Measurements from ENCODE around the gene CNGA3.

CNGA3 gene

GRCh38 chr2:98382739-98383138 is 36.5 kb downstream of the CNGA3 start:
- no peaks in the 10 kb centered on the region for H3K36me3 Mint-ChIP-seq (ENCODE audit: insufficient read depth)
- no peak overlapping the region for H3K4me3 Mint-ChIP-seq
- H3K27me3 Mint-ChIP-seq, result peaks cover 43% of the 10 kb centered on the region
- peaks cover 4% of the 10 kb centered on the region for H3K4me1 Mint-ChIP-seq
- ATAC-seq (replicated peaks; ENCODE audit: extremely low read depth, poor library complexity, severe bottlenecking) (no peak), DNase-seq (ENCODE audit: low spot score in 2 of 2) (no peak)
- no peak overlapping the region for H3K27ac Mint-ChIP-seq (ENCODE audit: low read depth)
- H3K9me3 Mint-ChIP-seq, result no peaks in the 10 kb centered on the region

GRCh38 chr2:98383166-98383565 is 36.9 kb downstream of the CNGA3 start:
- Mint-ChIP-seq H3K4me1 (peaks cover 4% of the 10 kb centered on the region), H3K27me3 (peaks cover 39% of the 10 kb centered on the region), H3K27ac (ENCODE audit: low read depth) (no peak overlapping the region), H3K9me3 (no peaks in the 10 kb centered on the region), H3K36me3 (ENCODE audit: insufficient read depth) (no peaks in the 10 kb centered on the region), H3K4me3 (no peak overlapping the region)
- no peak for ATAC-seq (replicated peaks; ENCODE audit: extremely low read depth, poor library complexity, severe bottlenecking)
- DNase-seq (ENCODE audit: low spot score in 2 of 2), result no peak

GRCh38 chr2:98385050-98385699 is 38.9 kb downstream of the CNGA3 start:
- H3K27me3 Mint-ChIP-seq, result peaks cover 32% of the 10 kb centered on the region
- no peaks in the 10 kb centered on the region for H3K9me3 Mint-ChIP-seq
- no peak overlapping the region for H3K4me3 Mint-ChIP-seq
- no peak for ATAC-seq (replicated peaks; ENCODE audit: extremely low read depth, poor library complexity, severe bottlenecking)
- peaks cover 4% of the 10 kb centered on the region for H3K4me1 Mint-ChIP-seq
- no peaks in the 10 kb centered on the region for H3K36me3 Mint-ChIP-seq (ENCODE audit: insufficient read depth)
- peak; percentile 50 to 51 for DNase-seq (ENCODE audit: low spot score in 2 of 2)
- no peak overlapping the region for H3K27ac Mint-ChIP-seq (ENCODE audit: low read depth)

- Mint-ChIP-seq H3K36me3 (ENCODE audit: insufficient read depth) (no peaks in the 10 kb centered on the region), H3K4me3 (no peak overlapping the region), H3K9me3 (no peaks in the 10 kb centered on the region), H3K4me1 (peaks cover 4% of the 10 kb centered on the region), H3K27ac (ENCODE audit: low read depth) (no peak overlapping the region), H3K27me3 (peaks cover 22% of the 10 kb centered on the region)
- ATAC-seq (replicated peaks; ENCODE audit: extremely low read depth, poor library complexity, severe bottlenecking), result no peak
- DNase-seq (ENCODE audit: low spot score in 2 of 2), result no peak
Observed at GRCh38 chr2:98387478-98387877, 41.2 kb downstream of the CNGA3 start.

- Mint-ChIP-seq H3K27me3 (peaks cover 19% of the 10 kb centered on the region), H3K9me3 (no peaks in the 10 kb centered on the region), H3K27ac (ENCODE audit: low read depth) (no peak overlapping the region), H3K4me1 (peaks cover 4% of the 10 kb centered on the region), H3K36me3 (ENCODE audit: insufficient read depth) (no peaks in the 10 kb centered on the region), H3K4me3 (no peak overlapping the region)
- no peak for ATAC-seq (replicated peaks; ENCODE audit: extremely low read depth, poor library complexity, severe bottlenecking)
- DNase-seq (ENCODE audit: low spot score in 2 of 2), result no peak
Observed at GRCh38 chr2:98388081-98388480, 41.8 kb downstream of the CNGA3 start.

- DNase-seq (ENCODE audit: low spot score in 2 of 2) (no peak), ATAC-seq (replicated peaks; ENCODE audit: extremely low read depth, poor library complexity, severe bottlenecking) (no peak)
- Mint-ChIP-seq H3K27ac (ENCODE audit: low read depth) (no peak overlapping the region), H3K9me3 (no peaks in the 10 kb centered on the region), H3K27me3 (peaks cover 25% of the 10 kb centered on the region), H3K4me3 (no peak overlapping the region), H3K36me3 (ENCODE audit: insufficient read depth) (no peaks in the 10 kb centered on the region), H3K4me1 (peaks cover 4% of the 10 kb centered on the region)
Observed at GRCh38 chr2:98388601-98389250, 42.5 kb downstream of the CNGA3 start.

- Mint-ChIP-seq H3K27me3 (peaks cover 30% of the 10 kb centered on the region), H3K9me3 (no peaks in the 10 kb centered on the region), H3K4me1 (peaks cover 4% of the 10 kb centered on the region), H3K4me3 (no peak overlapping the region), H3K27ac (ENCODE audit: low read depth) (no peak overlapping the region), H3K36me3 (ENCODE audit: insufficient read depth) (no peaks in the 10 kb centered on the region)
- ATAC-seq (replicated peaks; ENCODE audit: extremely low read depth, poor library complexity, severe bottlenecking), result no peak
- DNase-seq (ENCODE audit: low spot score in 2 of 2), result no peak
Observed at GRCh38 chr2:98389251-98389605, 43.0 kb downstream of the CNGA3 start.

GRCh38 chr2:98390571-98391476 is 44.6 kb downstream of the CNGA3 start:
- H3K9me3 Mint-ChIP-seq, result no peaks in the 10 kb centered on the region
- H3K27ac Mint-ChIP-seq (ENCODE audit: low read depth), result peak overlapping the region; percentile 46
- H3K27me3 Mint-ChIP-seq, result peaks cover 33% of the 10 kb centered on the region
- H3K4me1 Mint-ChIP-seq, result no peaks in the 10 kb centered on the region
- no peak overlapping the region for H3K4me3 Mint-ChIP-seq
- no peak for DNase-seq (ENCODE audit: low spot score in 2 of 2)
- H3K36me3 Mint-ChIP-seq (ENCODE audit: insufficient read depth), result no peaks in the 10 kb centered on the region
- ATAC-seq (replicated peaks; ENCODE audit: extremely low read depth, poor library complexity, severe bottlenecking), result no peak

- no peaks in the 10 kb centered on the region for H3K36me3 Mint-ChIP-seq (ENCODE audit: insufficient read depth)
- peak overlapping the region; percentile 46 for H3K27ac Mint-ChIP-seq (ENCODE audit: low read depth)
- H3K27me3 Mint-ChIP-seq, result peaks cover 42% of the 10 kb centered on the region
- DNase-seq (ENCODE audit: low spot score in 2 of 2) (no peak), ATAC-seq (replicated peaks; ENCODE audit: extremely low read depth, poor library complexity, severe bottlenecking) (no peak)
- H3K4me3 Mint-ChIP-seq, result no peak overlapping the region
- no peaks in the 10 kb centered on the region for H3K4me1 Mint-ChIP-seq
- no peaks in the 10 kb centered on the region for H3K9me3 Mint-ChIP-seq
Observed at GRCh38 chr2:98391581-98392270, 45.5 kb downstream of the CNGA3 start.

- ATAC-seq (replicated peaks; ENCODE audit: extremely low read depth, poor library complexity, severe bottlenecking) (no peak), DNase-seq (ENCODE audit: low spot score in 2 of 2) (no peak)
- H3K4me1 Mint-ChIP-seq, result no peaks in the 10 kb centered on the region
- no peak overlapping the region for H3K4me3 Mint-ChIP-seq
- H3K36me3 Mint-ChIP-seq (ENCODE audit: insufficient read depth), result no peaks in the 10 kb centered on the region
- H3K27ac Mint-ChIP-seq (ENCODE audit: low read depth), result no peak overlapping the region
- no peaks in the 10 kb centered on the region for H3K9me3 Mint-ChIP-seq
- H3K27me3 Mint-ChIP-seq, result peaks cover 53% of the 10 kb centered on the region
Observed at GRCh38 chr2:98393354-98393753, 47.1 kb downstream of the CNGA3 start.

- no peaks in the 10 kb centered on the region for H3K4me1 Mint-ChIP-seq
- H3K27ac Mint-ChIP-seq (ENCODE audit: low read depth), result no peak overlapping the region
- no peak overlapping the region for H3K4me3 Mint-ChIP-seq
Observed at GRCh38 chr2:98394595-98395153, 48.4 kb downstream of the CNGA3 start.

GRCh38 chr2:98395977-98396376 is 49.7 kb downstream of the CNGA3 start:
- Mint-ChIP-seq H3K36me3 (ENCODE audit: insufficient read depth) (no peaks in the 10 kb centered on the region), H3K4me3 (no peak overlapping the region), H3K27me3 (peaks cover 73% of the 10 kb centered on the region)

More at GRCh38 chr2:98394595-98395153, 48.4 kb downstream of the CNGA3 start:
- no peak for ATAC-seq (replicated peaks; ENCODE audit: extremely low read depth, poor library complexity, severe bottlenecking)
- Mint-ChIP-seq H3K9me3 (no peaks in the 10 kb centered on the region), H3K36me3 (ENCODE audit: insufficient read depth) (no peaks in the 10 kb centered on the region), H3K27me3 (peaks cover 66% of the 10 kb centered on the region)
- no peak for DNase-seq (ENCODE audit: low spot score in 2 of 2)

More at GRCh38 chr2:98395977-98396376, 49.7 kb downstream of the CNGA3 start:
- DNase-seq (ENCODE audit: low spot score in 2 of 2), result no peak
- H3K4me1 Mint-ChIP-seq, result no peaks in the 10 kb centered on the region
- no peak overlapping the region for H3K27ac Mint-ChIP-seq (ENCODE audit: low read depth)
- H3K9me3 Mint-ChIP-seq, result no peaks in the 10 kb centered on the region
- ATAC-seq (replicated peaks; ENCODE audit: extremely low read depth, poor library complexity, severe bottlenecking), result no peak
